Suprapubic skin (tissue), 3 donors: ENCODE data around the gene HOXC10.

Experiments
- EP300 ChIP-seq: sonication (generic); formaldehyde crosslinking; IDR thresholded peaks from one replicate; pipeline ENCODE4 v1.6.1; 2017; ENCODE audit warnings: antibody characterized with exemption
- TF ChIP-seq, protein P1 (sequence below), 2 donors: fragments of 200-600 bp in 1 of 2; fragments of 450-650 bp in 1 of 2; sonication (generic) in 1 of 2; IDR thresholded peaks; one replicate each; pipeline ENCODE4 v1.5.1; 2016 to 2019; ENCODE audit warnings: antibody characterized with exemption in 2 of 2, mild to moderate bottlenecking in 1 of 2, moderate library complexity in 1 of 2

DNA sequence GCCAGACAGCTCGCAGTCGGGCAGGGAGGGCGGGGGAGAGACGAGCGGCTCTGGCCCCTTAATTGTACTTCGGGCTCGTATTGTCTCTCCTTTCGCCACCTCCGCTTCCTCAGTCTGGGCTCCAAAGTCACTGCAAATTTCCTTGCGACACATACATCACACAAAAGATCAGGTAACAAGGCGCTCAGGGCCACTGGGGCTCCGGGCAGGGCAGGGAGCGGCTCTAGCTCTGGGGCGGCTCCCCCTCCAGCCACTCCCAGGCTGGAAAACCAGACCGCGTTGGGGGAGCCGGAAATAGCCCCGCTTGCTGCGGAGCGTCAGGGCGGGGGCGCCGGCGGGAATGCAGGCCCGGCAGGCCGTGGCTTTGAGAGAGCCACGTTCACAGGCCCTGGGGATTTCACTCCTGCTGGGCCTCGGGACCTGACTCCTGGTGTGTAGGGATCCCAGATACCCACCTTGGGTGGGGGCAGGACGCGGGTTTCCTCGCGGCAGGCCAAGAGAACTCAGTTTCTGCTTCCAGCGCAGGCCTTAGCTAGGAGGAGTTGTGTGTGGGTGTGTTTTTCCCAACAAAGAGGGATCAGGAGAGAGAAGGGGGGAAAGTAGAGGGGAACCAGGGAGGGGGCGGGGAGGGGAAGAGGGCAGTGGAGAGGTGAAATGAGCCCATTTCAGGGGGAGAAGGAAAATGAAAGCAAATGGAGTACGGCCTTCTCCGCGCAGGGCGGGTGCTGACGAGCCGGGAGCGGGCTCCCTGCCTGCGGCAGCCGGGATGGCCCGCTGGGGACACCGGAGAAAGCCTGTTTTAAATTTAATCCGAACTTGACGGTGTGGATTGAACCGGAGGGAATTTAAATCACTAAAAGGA, 10.7 kb downstream of the HOXC10 start:
- TF ChIP-seq, protein P1, sequence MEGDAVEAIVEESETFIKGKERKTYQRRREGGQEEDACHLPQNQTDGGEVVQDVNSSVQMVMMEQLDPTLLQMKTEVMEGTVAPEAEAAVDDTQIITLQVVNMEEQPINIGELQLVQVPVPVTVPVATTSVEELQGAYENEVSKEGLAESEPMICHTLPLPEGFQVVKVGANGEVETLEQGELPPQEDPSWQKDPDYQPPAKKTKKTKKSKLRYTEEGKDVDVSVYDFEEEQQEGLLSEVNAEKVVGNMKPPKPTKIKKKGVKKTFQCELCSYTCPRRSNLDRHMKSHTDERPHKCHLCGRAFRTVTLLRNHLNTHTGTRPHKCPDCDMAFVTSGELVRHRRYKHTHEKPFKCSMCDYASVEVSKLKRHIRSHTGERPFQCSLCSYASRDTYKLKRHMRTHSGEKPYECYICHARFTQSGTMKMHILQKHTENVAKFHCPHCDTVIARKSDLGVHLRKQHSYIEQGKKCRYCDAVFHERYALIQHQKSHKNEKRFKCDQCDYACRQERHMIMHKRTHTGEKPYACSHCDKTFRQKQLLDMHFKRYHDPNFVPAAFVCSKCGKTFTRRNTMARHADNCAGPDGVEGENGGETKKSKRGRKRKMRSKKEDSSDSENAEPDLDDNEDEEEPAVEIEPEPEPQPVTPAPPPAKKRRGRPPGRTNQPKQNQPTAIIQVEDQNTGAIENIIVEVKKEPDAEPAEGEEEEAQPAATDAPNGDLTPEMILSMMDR (IDR thresholded peaks at IDR 0.05), result no peak
- no peak for TF ChIP-seq EP300
